ENCODE data around the gene WSCD1.

The WSCD1 gene

DNA sequence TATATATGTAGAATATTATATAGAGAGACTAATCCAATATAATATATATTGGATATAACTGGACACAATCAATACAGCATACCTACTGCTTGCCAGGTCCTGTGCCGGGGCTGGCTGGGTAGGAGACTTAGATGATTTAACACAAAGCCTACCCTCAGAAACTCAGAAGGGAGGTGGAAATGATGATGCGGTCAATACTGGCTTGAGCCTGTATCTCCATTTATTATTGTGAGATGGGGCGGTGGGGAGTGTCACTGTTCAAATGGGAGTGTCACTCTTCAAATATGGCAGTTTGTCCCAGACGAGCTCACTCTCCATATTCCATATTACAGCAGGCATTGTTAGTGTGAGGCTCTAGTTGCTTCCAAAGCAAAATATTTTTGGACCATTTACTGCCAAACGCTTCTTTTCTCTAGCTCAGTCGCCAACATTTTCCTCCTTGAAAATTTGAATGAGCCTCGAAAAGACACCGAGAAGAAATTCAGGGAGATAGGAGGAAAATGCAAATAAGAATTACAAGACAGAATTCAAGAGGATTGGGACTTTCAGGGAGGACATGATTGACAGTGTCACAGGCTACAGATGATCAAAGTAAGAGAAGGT is 70.7 kb downstream of the WSCD1 start:
- Histone ChIP-seq H3K36me3 (ENCODE audit: control insufficient read depth in 1 of 2, insufficient read depth in 2 of 2, low read length in 2 of 2) (no peaks in the 10 kb centered on the region), H3K9me3 (ENCODE audit: control insufficient read depth in 1 of 2, low read length in 2 of 2) (no peaks in the 10 kb centered on the region), H3K27me3 (ENCODE audit: low read depth, low read length) (no peaks in the 10 kb centered on the region), H3K4me3 (ENCODE audit: low read depth in 1 of 2, low read length in 2 of 2) (no peak overlapping the region), H3K27ac (ENCODE audit: low read length) (no peak overlapping the region), H3K4me1 (ENCODE audit: control insufficient read depth in 1 of 2, insufficient read depth in 2 of 2, low read length in 2 of 2) (no peaks in the 10 kb centered on the region)

DNA sequence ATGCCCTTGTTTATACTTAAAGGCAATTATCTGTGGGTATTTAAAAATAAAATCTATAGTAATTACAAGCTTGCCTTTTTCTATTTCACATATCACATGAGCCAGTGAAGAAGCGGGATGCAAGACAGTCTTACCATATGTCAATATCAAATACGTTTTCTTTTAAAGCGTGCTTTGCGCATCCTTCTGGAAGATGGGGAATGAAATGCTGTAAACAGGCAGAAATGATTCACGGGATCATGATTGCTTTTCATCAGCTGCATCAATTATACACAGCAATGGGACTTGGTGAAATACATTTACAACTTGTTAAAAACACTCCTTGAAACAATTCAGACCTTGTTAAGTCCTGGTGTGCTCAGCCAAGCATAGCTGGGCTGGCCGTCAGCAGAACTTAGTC is 72.5 kb downstream of the WSCD1 start:
- no peak overlapping the region for H3K4me3 ChIP-seq (ENCODE audit: low read depth in 1 of 2, low read length in 2 of 2)
- H3K27me3 ChIP-seq (ENCODE audit: low read depth, low read length): no peaks in the 10 kb centered on the region
- H3K9me3 ChIP-seq (ENCODE audit: control insufficient read depth in 1 of 2, low read length in 2 of 2): peaks cover 0 to 3% of the 10 kb centered on the region in 2 donors
- no peaks in the 10 kb centered on the region for H3K36me3 ChIP-seq (ENCODE audit: control insufficient read depth in 1 of 2, insufficient read depth in 2 of 2, low read length in 2 of 2)
- H3K27ac ChIP-seq (ENCODE audit: low read length): no peak overlapping the region
- no peaks in the 10 kb centered on the region for H3K4me1 ChIP-seq (ENCODE audit: control insufficient read depth in 1 of 2, insufficient read depth in 2 of 2, low read length in 2 of 2)

DNA sequence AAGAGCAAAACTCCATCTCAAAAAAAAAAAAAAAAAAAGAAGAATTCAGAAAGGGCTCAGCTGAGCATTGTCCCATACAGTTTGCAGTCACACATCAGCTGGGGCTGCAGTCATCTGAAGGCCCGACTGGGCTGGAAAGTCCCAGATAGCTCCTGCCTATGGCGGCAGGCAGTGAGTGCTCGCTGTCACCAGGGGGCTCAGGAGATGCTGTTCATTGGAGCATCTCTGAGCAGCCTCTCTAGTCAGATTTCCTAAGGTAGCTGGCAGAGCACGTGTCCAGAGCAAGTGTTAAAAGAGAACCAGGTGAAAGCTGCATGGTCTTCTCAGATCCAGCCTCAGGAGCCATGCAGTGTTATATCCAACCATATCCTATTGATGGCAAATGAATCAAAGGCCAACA is 75.8 kb downstream of the WSCD1 start:
- no peaks in the 10 kb centered on the region for H3K36me3 ChIP-seq (ENCODE audit: control insufficient read depth in 1 of 2, insufficient read depth in 2 of 2, low read length in 2 of 2)
- no peaks in the 10 kb centered on the region for H3K4me1 ChIP-seq (ENCODE audit: control insufficient read depth in 1 of 2, insufficient read depth in 2 of 2, low read length in 2 of 2)
- H3K27me3 ChIP-seq (ENCODE audit: low read depth, low read length): no peaks in the 10 kb centered on the region
- H3K9me3 ChIP-seq (ENCODE audit: control insufficient read depth in 1 of 2, low read length in 2 of 2): peaks cover 0 to 3% of the 10 kb centered on the region in 2 donors
- no peak overlapping the region for H3K27ac ChIP-seq (ENCODE audit: low read length)
- no peak overlapping the region for H3K4me3 ChIP-seq (ENCODE audit: low read depth in 1 of 2, low read length in 2 of 2)

DNA sequence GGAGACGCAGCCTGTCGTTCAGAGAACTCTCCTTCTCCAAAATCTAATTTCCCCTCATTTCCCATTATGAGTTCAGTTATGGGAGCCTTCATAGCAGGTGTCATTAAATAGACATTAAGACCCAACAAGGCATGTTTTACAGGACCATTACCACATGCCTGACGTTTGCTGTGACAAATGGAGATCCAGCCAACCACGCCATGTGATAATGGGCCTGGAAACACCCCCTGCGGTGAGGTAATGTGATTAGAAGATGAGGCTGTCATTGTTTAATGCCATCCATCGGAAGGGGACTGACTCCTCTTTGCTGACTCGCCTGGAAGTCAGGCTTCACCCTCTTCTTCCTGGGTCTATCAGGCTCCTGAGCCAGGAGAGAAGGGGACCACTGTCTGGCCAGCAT is 76.9 kb downstream of the WSCD1 start:
- H3K27ac ChIP-seq (ENCODE audit: low read length): no peak overlapping the region
- no peaks in the 10 kb centered on the region for H3K36me3 ChIP-seq (ENCODE audit: control insufficient read depth in 1 of 2, insufficient read depth in 2 of 2, low read length in 2 of 2)

DNA sequence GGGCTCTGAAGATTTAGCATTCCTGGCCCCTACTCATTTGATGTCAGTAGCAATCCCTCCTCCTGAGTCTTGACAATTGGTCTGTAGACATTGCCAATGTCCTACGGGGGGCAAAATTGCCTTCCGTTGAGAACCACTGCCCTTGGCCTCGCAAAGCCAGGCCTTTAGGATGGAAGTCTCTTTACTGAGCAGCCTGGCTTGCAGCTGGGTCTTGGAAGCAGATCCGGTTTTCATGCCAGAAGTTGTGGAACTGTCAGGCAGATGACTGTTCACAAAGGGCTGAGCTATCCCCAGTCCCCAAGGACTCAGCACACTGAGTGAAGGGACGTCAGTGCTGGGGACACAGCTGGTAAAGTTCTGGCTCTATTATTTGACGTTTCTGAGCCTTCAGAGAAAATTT is 83.2 kb downstream of the WSCD1 start:
- Histone ChIP-seq H3K4me1 (ENCODE audit: control insufficient read depth in 1 of 2, insufficient read depth in 2 of 2, low read length in 2 of 2) (no peaks in the 10 kb centered on the region), H3K27ac (ENCODE audit: low read length) (no peak overlapping the region), H3K36me3 (ENCODE audit: control insufficient read depth in 1 of 2, insufficient read depth in 2 of 2, low read length in 2 of 2) (no peaks in the 10 kb centered on the region), H3K27me3 (ENCODE audit: low read depth, low read length) (no peaks in the 10 kb centered on the region), H3K4me3 (ENCODE audit: low read depth in 1 of 2, low read length in 2 of 2) (no peak overlapping the region), H3K9me3 (ENCODE audit: control insufficient read depth in 1 of 2, low read length in 2 of 2) (no peaks in the 10 kb centered on the region)

More for the DNA sequence above, 76.9 kb downstream of the WSCD1 start:
- peaks cover 0 to 3% of the 10 kb centered on the region in 2 donors for H3K9me3 ChIP-seq (ENCODE audit: control insufficient read depth in 1 of 2, low read length in 2 of 2)
- no peak overlapping the region for H3K4me3 ChIP-seq (ENCODE audit: low read depth in 1 of 2, low read length in 2 of 2)
- no peaks in the 10 kb centered on the region for H3K4me1 ChIP-seq (ENCODE audit: control insufficient read depth in 1 of 2, insufficient read depth in 2 of 2, low read length in 2 of 2)
- no peaks in the 10 kb centered on the region for H3K27me3 ChIP-seq (ENCODE audit: low read depth, low read length)

DNA sequence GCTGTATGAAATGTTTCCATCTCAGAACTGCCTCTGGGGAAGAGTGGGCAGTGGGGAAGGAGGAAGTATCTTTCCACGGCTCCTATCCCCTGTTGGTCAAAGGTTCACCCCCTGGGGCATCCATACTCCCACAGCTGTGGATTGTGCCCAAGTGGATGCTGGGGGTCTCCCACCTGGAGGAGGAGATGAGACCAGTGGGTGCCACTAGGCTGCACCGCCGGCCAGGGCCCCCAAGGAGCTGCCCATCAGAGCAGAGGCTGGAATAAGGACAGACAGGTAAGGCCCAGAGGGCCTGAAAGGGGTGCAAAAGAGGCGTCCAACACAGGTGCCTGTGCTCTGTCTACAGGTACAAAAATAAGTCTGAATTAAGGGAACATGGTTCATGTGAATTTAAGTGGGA is 87.5 kb downstream of the WSCD1 start:
- no peaks in the 10 kb centered on the region for H3K36me3 ChIP-seq (ENCODE audit: control insufficient read depth in 1 of 2, insufficient read depth in 2 of 2, low read length in 2 of 2)
- no peak overlapping the region for H3K27ac ChIP-seq (ENCODE audit: low read length)
- no peaks in the 10 kb centered on the region for H3K4me1 ChIP-seq (ENCODE audit: control insufficient read depth in 1 of 2, insufficient read depth in 2 of 2, low read length in 2 of 2)
- H3K27me3 ChIP-seq (ENCODE audit: low read depth, low read length): no peaks in the 10 kb centered on the region
- no peaks in the 10 kb centered on the region for H3K9me3 ChIP-seq (ENCODE audit: control insufficient read depth in 1 of 2, low read length in 2 of 2)
- no peak overlapping the region for H3K4me3 ChIP-seq (ENCODE audit: low read depth in 1 of 2, low read length in 2 of 2)

DNA sequence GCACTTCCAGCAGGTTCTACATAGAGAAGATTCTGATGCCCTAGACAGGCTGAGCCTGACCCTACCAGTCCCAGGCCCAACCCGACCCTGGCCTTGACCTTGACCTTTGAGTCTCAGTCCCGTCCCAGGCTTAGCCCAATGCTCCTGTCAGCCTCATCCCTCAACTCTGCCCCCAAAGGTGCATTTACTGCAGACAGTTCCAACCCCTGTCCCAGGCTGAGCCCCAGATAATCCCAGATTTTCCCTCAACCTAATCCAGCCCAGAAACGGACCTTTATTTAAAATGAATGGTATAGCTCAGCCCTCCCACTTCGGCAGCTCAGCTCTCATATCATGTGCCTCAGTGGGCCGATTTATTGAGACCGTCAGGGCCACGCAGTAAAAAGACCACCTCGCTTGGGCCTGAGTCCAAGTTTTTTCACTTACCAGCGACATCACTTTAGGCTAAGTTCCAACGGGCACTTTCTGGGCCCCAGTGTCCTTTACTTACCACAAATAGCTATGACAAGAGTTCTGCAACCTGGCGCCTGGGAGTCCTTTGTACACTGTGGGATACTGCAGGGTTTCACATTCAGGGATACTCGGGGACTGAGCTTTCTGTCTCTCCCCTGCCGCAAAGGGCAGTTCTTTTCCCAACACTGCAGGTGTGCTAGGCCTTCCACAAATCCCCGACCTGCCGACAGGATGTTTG is 89.5 kb downstream of the WSCD1 start:
- Histone ChIP-seq H3K4me3 (ENCODE audit: low read depth in 1 of 2, low read length in 2 of 2) (no peak overlapping the region), H3K27ac (ENCODE audit: low read length) (no peak overlapping the region), H3K27me3 (ENCODE audit: low read depth, low read length) (no peaks in the 10 kb centered on the region), H3K4me1 (ENCODE audit: control insufficient read depth in 1 of 2, insufficient read depth in 2 of 2, low read length in 2 of 2) (no peaks in the 10 kb centered on the region), H3K36me3 (ENCODE audit: control insufficient read depth in 1 of 2, insufficient read depth in 2 of 2, low read length in 2 of 2) (no peaks in the 10 kb centered on the region), H3K9me3 (ENCODE audit: control insufficient read depth in 1 of 2, low read length in 2 of 2) (no peaks in the 10 kb centered on the region)

DNA sequence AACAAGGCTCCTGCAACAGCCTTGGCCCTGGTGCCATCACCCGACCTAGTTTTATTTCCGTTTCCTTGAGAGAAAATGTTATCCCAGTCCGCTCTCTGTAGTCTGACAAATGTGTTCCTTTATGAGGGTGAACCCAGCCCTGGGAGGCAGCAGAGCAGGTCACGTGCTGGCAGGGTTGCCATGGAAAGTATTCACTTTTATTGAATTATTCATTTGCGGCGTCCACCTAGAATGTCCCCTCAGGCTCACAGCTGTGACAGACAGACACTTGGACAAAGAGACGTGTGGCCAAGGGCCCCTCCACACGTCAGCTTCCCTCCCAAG is 90.0 kb downstream of the WSCD1 start:
- Histone ChIP-seq H3K36me3 (ENCODE audit: control insufficient read depth in 1 of 2, insufficient read depth in 2 of 2, low read length in 2 of 2) (no peaks in the 10 kb centered on the region), H3K27me3 (ENCODE audit: low read depth, low read length) (no peaks in the 10 kb centered on the region), H3K9me3 (ENCODE audit: control insufficient read depth in 1 of 2, low read length in 2 of 2) (no peaks in the 10 kb centered on the region), H3K4me1 (ENCODE audit: control insufficient read depth in 1 of 2, insufficient read depth in 2 of 2, low read length in 2 of 2) (no peaks in the 10 kb centered on the region), H3K27ac (ENCODE audit: low read length) (no peak overlapping the region), H3K4me3 (ENCODE audit: low read depth in 1 of 2, low read length in 2 of 2) (no peak overlapping the region)

DNA sequence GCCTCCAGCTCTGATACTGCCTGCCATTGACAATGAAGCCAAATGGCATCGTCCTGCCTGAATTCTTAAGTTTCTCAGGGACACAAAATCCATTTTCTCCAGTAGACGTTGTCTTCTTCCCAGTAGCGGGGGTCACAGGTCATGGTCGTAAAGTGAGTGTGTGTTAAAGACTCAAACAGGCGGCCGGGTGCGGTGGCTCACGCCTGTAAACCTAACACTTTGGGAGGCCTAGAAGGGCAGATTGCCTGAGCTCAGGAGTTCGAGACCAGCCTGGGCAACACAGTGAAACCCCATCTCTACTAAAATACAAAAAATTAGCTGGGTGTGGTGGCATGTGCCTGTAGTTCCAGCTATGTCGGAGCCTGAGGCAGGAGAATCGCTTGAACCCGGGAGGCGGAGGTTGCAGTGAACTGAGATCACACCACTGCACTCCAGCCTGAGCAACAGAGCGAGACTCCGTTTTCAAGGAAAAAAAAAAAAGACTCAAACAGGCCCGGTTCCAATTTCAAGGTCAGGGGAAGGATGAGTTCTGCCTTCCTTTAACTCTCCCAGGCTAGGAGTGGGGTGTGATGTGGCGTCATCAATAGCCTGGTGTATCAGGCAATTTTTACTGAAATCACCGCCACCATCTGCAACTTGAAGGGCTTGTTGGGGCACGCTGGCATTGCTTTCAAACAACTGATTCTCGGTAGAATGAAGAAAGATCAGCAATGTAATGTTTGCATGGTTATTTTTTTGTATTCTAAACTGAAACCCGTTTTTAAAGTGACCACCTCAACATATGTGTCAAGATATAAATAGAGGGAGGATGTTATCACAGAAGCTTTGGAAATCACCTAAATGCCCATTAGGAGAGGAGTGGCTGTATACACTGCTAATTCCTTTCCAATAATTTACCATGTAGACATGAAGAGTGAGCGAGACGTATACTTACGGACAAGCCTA is 91.0 kb downstream of the WSCD1 start:
- Histone ChIP-seq H3K27me3 (ENCODE audit: low read depth, low read length) (no peaks in the 10 kb centered on the region), H3K27ac (ENCODE audit: low read length) (no peak overlapping the region), H3K9me3 (ENCODE audit: control insufficient read depth in 1 of 2, low read length in 2 of 2) (no peaks in the 10 kb centered on the region), H3K36me3 (ENCODE audit: control insufficient read depth in 1 of 2, insufficient read depth in 2 of 2, low read length in 2 of 2) (no peaks in the 10 kb centered on the region), H3K4me3 (ENCODE audit: low read depth in 1 of 2, low read length in 2 of 2) (no peak overlapping the region), H3K4me1 (ENCODE audit: control insufficient read depth in 1 of 2, insufficient read depth in 2 of 2, low read length in 2 of 2) (no peaks in the 10 kb centered on the region)

DNA sequence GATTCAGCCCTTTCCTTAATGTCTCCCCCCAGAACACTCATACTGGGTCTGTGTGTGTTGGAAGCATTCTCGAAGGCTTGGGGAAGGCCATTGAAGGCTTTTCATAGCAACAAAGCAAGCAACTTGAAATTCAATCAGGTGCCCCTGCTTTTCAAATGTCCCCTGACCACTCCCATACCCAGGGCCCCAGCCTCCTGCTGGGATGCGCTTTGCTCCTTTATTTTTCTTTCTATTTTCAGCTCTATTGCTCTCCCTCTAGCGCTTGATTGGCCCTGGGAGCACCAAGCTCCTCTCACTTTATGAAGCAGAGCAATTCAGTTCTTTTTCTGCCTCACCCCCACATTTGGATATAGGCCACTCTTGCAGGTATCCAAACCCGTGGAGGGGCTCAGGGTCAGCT is 92.0 kb downstream of the WSCD1 start:
- Histone ChIP-seq H3K36me3 (ENCODE audit: control insufficient read depth in 1 of 2, insufficient read depth in 2 of 2, low read length in 2 of 2) (no peaks in the 10 kb centered on the region), H3K27ac (ENCODE audit: low read length) (no peak overlapping the region), H3K9me3 (ENCODE audit: control insufficient read depth in 1 of 2, low read length in 2 of 2) (no peaks in the 10 kb centered on the region), H3K4me1 (ENCODE audit: control insufficient read depth in 1 of 2, insufficient read depth in 2 of 2, low read length in 2 of 2) (no peaks in the 10 kb centered on the region), H3K27me3 (ENCODE audit: low read depth, low read length) (no peaks in the 10 kb centered on the region), H3K4me3 (ENCODE audit: low read depth in 1 of 2, low read length in 2 of 2) (no peak overlapping the region)

DNA sequence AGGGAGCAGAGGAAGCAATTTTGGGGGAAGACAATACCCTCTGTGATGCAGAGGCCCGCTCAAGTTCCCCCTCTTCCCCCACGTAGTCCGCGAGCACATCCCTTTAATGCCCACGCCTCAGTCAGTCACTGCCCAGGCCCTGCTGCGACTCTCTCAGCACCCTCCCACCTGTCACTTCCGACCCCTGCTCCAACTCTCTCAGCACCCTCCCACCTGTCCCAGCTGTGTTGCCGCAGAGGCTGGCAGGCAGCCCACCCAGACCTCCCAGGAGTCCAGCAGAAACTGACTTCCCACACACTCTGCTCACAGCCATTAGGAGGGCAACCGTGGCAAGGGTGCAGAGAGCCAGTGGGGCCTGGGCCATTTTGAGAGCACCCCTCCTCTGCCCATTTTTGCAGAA is 92.7 kb downstream of the WSCD1 start:
- H3K27ac ChIP-seq (ENCODE audit: low read length): no peak overlapping the region
- no peaks in the 10 kb centered on the region for H3K9me3 ChIP-seq (ENCODE audit: control insufficient read depth in 1 of 2, low read length in 2 of 2)
- H3K36me3 ChIP-seq (ENCODE audit: control insufficient read depth in 1 of 2, insufficient read depth in 2 of 2, low read length in 2 of 2): no peaks in the 10 kb centered on the region
- H3K4me1 ChIP-seq (ENCODE audit: control insufficient read depth in 1 of 2, insufficient read depth in 2 of 2, low read length in 2 of 2): no peaks in the 10 kb centered on the region
- no peaks in the 10 kb centered on the region for H3K27me3 ChIP-seq (ENCODE audit: low read depth, low read length)
- H3K4me3 ChIP-seq (ENCODE audit: low read depth in 1 of 2, low read length in 2 of 2): no peak overlapping the region
